Pulmonary artery endothelial cell (primary cell): ENCODE results near the gene PKP4. TPM values are rescaled to one million over a fixed set of nuclear protein-coding genes. Genes with fewer than 3 reads are reported as not detected.
"Not testable (repeated sequence)": the region's sequence is repeated elsewhere in the genome, so short reads cannot be mapped to it uniquely, and the experiment has no call there.

Source experiments
- DNase-seq: peaks from one replicate; pipeline ENCODE4 v3.0.0-alpha.2; 2011; ENCODE audit warnings: low read depth, low spot score
- total RNA-seq: library from RNA; depleted of rRNA; stranded (reverse); fragments of >200 nt; gene quantifications from 2 replicates; pipeline ENCODE4 v1.2.3, GENCODE V29; 2014

Gene PKP4
- total RNA-seq, 1 donor from 2014 or later: 35.0 TPM

- DNase-seq: not testable (repeated sequence)
These were observed 16.1 kb downstream of the PKP4 start for GRCh38 chr2:158472829-158473228.

DNA sequence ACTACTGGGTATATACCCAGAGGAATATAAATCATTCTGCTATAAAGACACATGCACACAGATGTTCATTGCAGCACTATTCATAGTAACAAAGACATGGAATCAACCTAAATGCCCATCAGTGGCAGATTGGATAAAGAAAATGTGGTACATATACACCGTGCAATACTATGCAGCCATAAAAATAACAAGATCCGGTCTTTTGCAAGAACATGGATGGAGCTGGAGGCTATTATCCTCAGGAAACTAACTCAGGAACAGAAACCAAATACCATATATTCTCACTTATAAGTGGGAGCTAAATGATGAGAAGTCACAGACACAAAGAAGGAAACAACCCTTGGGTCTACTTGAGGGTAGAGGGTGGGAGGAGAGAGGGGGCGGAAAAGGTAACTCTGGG, 16.5 kb downstream of the PKP4 start:
- not testable (repeated sequence) for DNase-seq

DNA sequence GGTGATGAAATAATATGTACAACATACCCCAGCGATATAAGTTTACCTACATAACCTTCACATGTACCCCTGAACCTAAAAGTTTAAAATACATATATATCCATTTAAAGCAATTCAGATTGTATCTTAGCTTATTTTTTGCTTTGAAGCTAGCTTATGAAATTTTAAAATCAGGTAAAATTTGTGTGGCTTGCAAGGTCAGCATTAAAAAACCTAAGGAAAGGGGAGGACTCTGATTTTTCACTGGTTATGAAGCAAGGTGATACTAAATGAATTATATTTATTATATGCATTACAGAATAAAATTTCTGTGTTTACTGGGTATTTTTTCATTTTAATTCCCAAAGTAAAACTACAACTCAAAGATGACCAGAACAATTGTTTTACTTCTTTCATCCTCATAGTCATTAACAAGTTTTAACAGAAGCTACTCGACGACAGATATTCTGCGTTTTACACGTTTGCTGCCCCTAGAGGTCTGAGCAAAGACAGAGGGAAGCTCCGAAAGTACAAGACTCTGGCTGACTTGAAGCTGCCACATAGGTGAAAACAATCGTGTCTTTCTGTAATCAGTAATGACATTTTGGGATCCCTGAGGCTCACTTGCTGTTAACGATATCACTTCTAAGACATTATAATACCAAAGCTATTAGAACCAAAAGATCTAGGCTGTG, 17.1 kb downstream of the PKP4 start:
- DNase-seq: no peak

DNA sequence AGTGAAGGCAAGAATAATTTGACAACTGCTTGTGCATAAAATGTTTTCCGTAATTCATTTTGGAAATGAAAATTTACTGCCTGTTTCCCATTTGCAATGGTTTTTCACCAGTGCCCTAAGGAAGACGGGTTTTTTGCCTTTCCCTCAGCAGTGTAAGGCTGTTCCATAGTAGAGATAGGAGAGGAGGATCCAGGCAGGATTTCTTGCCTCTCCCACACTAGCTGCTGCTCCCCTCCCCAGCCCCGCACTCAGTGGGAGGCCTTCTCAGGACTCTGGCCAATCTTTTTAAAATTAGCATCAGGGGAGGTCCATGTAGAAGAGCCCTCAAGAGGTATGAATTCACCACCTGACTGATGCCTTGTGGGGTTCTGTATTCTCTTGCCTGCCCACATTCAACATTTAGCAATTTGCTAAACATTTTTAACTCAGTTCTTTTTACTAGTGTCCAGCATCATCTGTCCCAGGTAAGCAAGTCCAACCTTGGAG, 17.8 kb downstream of the PKP4 start:
- DNase-seq: not testable (repeated sequence)

DNA sequence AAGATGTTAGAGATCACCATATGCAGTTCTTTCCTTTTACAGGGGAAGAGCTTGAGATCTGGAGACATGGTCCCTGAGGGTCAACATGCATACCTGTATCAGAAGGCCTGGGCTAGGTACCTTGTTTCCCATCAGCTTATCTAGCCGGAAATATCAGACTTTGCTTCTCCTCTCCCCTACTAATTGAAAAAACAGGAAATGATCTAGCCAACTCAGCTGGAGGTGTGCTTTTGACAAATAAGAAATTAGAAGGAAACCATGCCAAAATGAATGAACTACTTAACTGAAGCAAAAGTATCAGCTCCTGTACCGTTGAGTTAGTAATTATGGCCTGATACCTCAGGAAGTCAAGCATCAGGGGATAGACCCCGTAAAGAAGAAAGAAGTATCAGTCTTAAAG, 20.4 kb downstream of the PKP4 start:
- DNase-seq: no peak

- DNase-seq: no peak
These were observed 21.5 kb downstream of the PKP4 start for GRCh38 chr2:158478237-158478636.

DNA sequence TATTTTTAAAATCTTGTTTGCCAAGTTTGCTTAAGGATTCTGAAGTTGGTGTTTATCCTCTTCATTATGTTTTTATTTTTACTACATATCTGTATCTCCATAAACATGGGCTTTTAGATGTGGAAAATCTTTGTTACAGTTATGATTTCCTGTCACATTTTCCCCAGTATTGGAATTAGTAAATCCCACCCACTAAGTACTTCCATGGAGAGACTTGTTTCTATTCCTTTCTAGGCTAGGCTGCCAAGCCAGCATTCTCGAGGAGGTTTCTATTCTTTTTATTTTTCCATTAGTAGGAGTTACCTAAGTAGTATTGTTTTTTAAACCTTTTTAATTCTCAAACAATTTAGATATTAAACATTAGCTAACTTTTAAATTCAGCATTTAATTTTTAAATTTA, 22.1 kb downstream of the PKP4 start:
- no peak for DNase-seq

- no peak for DNase-seq
These were observed 24.4 kb downstream of the PKP4 start for GRCh38 chr2:158481116-158481515.

GRCh38 chr2:158482594-158482993, 25.8 kb downstream of the PKP4 start:
- DNase-seq: no peak

- DNase-seq: no peak
These were observed 28.3 kb downstream of the PKP4 start for GRCh38 chr2:158484892-158485556.

DNA sequence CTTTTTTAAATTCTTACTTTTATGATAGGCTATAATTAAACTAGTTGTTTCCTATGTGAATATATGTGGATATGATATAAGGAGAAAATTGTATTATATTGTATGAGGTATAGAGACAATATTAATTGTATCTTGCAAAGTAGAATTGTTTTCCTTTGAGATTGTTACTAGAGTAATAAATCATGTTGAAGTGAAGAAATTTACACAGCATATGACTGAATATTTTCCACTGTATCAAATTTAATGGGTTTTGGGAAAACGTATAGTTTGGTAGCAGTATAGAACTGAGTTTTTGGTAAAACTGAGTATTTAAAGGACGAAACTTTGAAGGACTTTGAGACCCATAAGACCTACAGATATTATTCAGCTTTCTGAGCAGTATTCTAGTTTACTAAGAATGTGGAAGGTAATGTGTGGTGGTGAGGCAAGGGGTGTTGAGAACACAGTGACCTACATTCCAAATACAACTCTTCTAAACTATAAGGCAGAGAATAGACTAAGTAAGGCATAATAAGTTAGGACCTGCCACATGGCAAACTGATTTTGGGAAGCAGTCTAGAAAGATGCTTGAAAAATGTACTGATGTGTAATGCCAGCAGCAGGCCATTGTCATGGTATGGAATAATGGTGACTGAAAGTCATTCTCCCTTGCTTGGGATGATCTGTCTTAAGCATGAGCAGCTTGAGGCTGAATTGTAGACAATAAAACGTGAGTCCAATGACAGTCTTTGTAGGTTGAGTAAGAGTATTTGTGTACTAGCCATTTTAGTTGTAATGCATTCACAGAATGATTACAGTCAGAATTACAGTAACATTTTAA, 29.6 kb downstream of the PKP4 start:
- no peak for DNase-seq

DNA sequence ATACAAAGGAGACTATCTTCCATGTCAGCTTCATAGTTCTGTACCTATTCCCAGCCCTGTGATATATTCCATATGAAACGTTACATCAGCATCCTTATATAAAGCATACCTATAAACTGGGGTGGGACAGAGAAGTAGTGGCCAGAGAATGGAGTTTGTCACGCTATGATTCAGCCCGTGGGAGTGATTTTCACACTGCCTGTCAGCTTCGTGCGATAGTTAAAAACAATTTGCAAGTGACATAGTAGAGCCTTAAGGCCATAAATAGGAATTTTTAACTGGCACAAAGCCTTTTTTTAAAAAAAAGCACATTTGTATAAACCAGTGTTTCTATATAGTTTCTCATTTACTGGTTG, 30.2 kb downstream of the PKP4 start:
- no peak for DNase-seq

- no peak for DNase-seq
These were observed 30.7 kb downstream of the PKP4 start for GRCh38 chr2:158487419-158487818.

GRCh38 chr2:158488442-158489216, 31.9 kb downstream of the PKP4 start:
- DNase-seq: no peak

GRCh38 chr2:158489366-158490112, 32.8 kb downstream of the PKP4 start:
- DNase-seq: no peak

DNA sequence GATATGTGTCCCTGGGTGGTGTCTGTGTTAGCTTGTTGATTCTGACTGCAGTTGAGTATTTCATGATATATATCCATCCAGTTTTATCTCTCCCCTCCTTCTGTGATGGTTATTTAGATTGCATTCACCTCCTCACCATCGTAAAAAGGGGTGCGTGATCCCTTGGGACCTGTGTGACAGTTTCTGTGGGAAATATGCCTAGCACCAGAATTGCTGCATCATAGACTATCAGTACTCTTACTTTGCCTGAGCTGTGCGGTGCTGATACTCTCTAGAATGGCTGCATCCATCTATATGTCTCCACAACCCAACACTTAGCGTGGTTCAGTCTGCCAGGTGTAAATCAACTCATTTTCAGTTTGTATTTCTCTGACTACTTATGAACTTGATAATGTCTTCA, 34.3 kb downstream of the PKP4 start:
- DNase-seq: no peak

- no peak for DNase-seq
These were observed 36.7 kb downstream of the PKP4 start for GRCh38 chr2:158493458-158493857.

DNA sequence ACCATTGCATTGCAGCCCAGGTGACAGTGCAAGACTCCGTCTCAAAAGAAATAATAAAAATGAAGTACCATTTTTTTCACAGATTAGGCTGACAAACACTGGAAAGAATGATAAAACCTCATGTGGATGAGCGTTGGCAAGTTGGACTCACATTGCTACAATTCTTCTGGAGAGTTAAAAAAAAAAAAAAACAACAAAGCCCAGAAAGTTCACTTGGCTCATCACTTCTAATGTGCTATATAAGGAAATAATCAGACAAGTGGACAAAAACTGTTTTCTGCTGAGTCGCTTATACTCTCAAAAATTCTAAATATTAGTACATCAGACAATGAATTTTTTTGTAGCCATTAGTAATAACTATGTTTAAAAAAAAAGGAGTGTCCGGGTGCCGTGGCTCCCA, 38.4 kb downstream of the PKP4 start:
- no peak for DNase-seq

DNA sequence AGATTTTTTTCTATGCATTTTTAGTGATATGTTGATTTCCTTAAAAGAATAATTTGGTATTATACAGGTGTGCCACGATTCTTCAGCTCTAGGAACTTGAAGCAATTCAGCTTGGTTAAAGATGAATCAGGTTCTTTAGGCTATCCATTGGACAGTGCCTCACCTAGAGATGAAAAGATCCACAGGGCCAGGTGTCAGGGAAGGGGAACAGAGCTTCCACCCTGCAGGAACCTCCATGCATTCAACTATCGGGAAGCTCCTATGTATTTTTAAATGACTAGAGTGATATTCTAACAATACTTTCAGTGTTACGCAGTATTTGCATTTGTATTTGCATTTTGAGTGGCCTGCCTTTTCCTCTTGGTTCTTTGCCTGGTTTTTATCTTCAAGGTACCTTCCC, 40.2 kb downstream of the PKP4 start:
- no peak for DNase-seq

GRCh38 chr2:158497486-158497885, 40.7 kb downstream of the PKP4 start:
- DNase-seq: no peak
